Mesothelial cell of epicardium (in vitro differentiated cells): Measurements from ENCODE around the gene TTLL11. TPM values are rescaled to one million over a fixed set of nuclear protein-coding genes. Genes with fewer than 3 reads are reported as not detected.

Experiments
- DNase-seq, 2 experiments: peaks; one replicate each; pipeline ENCODE4 v3.0.0; 2021; ENCODE audit warnings: low spot score in 2 of 2; ENCODE audit not compliant: unreplicated experiment in 2 of 2
- H3K27ac Mint-ChIP-seq: 2 replicates; pipeline ENCODE4 v1.8.0; 2021; ENCODE audit warnings: mixed read lengths
- H3K27me3 Mint-ChIP-seq: 2 replicates; pipeline ENCODE4 v1.8.0; 2021; ENCODE audit warnings: low read depth, mixed read lengths
- H3K36me3 Mint-ChIP-seq: 2 replicates; pipeline ENCODE4 v1.8.0; 2021; ENCODE audit warnings: mixed read lengths
- H3K4me1 Mint-ChIP-seq: 2 replicates; pipeline ENCODE4 v1.8.0; 2021; ENCODE audit warnings: mixed read lengths
- H3K4me3 Mint-ChIP-seq: 2 replicates; pipeline ENCODE4 v1.8.0; 2021; ENCODE audit warnings: mild to moderate bottlenecking, moderate library complexity, mixed read lengths
- H3K9me3 Mint-ChIP-seq: 2 replicates; pipeline ENCODE4 v1.8.0; 2021; ENCODE audit warnings: mixed read lengths
- total RNA-seq: library from RNA; stranded (reverse); gene quantifications from 3 replicates; pipeline ENCODE4 v1.2.1, GENCODE V29; 2021
- TF ChIP-seq, protein P1 (sequence below): fragments of 200-600 bp; sonication (generic); IDR thresholded peaks from one replicate; pipeline ENCODE4 v1.5.0; 2021; ENCODE audit warnings: antibody characterized with exemption; ENCODE audit not compliant: unreplicated experiment

TTLL11 gene
- total RNA-seq, 1 donor from 2014 or later: 4.8 TPM

DNA sequence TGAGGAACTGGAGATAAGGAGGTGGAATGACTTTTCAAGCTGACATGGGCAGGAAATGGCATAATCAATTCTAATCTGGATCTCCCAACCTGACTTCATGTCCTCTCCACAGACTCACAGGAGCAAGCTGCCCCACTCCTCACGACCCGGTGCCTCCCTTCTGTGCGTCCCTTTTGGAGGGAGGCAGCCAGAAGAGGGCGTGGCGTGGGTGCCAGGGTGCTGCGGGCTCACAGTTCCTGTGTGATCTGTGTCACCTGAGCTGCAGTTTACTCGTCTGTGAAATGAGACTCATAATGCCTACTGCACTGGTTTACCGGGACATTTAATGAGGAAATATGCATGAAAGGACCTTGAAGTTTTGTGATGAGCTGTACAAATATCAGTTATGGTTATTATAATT is 234.3 kb downstream of the TTLL11 start:
- no peak overlapping the region for H3K27ac Mint-ChIP-seq

DNA sequence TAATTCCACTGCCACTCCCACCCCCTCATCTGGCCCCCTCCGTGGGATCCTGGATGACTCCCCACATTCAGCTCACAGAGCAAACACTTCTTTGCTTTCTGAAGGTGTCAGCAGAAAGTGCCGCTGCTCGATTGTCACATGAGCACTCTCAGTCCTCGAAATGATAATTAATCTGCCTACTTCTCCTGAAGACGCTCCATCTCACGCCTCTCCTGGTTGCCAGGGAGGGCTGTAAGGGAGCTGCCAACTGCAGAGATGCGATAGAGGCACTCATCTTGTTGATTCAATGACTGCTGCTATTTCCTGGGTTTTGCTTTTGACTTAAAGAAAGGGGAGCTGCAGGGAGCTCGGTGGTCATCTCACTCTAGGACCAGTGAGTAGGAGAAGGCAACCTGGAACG is 235.2 kb downstream of the TTLL11 start:
- Mint-ChIP-seq H3K4me1 (no peaks in the 10 kb centered on the region), H3K4me3 (no peak overlapping the region), H3K36me3 (no peaks in the 10 kb centered on the region), H3K27ac (no peak overlapping the region), H3K9me3 (no peaks in the 10 kb centered on the region), H3K27me3 (peaks cover 8% of the 10 kb centered on the region)
- TF ChIP-seq, protein P1, sequence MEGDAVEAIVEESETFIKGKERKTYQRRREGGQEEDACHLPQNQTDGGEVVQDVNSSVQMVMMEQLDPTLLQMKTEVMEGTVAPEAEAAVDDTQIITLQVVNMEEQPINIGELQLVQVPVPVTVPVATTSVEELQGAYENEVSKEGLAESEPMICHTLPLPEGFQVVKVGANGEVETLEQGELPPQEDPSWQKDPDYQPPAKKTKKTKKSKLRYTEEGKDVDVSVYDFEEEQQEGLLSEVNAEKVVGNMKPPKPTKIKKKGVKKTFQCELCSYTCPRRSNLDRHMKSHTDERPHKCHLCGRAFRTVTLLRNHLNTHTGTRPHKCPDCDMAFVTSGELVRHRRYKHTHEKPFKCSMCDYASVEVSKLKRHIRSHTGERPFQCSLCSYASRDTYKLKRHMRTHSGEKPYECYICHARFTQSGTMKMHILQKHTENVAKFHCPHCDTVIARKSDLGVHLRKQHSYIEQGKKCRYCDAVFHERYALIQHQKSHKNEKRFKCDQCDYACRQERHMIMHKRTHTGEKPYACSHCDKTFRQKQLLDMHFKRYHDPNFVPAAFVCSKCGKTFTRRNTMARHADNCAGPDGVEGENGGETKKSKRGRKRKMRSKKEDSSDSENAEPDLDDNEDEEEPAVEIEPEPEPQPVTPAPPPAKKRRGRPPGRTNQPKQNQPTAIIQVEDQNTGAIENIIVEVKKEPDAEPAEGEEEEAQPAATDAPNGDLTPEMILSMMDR: no peak
- DNase-seq: no peak

More for the DNA sequence above, 234.3 kb downstream of the TTLL11 start:
- TF ChIP-seq, protein P1: no peak
- Mint-ChIP-seq H3K36me3 (no peaks in the 10 kb centered on the region), H3K4me1 (no peaks in the 10 kb centered on the region), H3K9me3 (no peaks in the 10 kb centered on the region), H3K27me3 (peaks cover 12% of the 10 kb centered on the region), H3K4me3 (no peak overlapping the region)
- no peak for DNase-seq

DNA sequence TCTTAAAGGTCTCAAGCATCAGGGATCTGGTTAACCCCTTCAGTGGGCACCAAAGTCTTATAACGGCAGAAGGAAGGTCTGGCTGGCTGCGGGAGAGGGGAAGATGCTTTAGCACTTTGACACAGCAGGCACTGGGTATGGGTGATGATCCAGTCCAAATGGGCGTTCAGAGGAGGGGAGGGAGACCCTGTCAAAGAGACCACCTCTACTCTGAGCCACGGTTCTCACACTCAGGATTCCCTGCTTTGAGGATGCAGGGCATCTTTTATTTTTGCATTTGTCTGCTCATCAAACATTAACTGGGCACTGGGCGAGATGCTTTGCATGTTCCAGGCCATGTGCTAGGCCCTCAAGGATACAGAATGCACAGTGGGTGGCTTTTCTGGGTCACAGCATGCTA is 237.6 kb downstream of the TTLL11 start:
- Mint-ChIP-seq H3K27ac (no peak overlapping the region), H3K4me1 (no peaks in the 10 kb centered on the region), H3K36me3 (no peaks in the 10 kb centered on the region), H3K9me3 (no peaks in the 10 kb centered on the region), H3K4me3 (no peak overlapping the region), H3K27me3 (peaks cover 6% of the 10 kb centered on the region)
- TF ChIP-seq, protein P1: no peak
- DNase-seq: no peak

DNA sequence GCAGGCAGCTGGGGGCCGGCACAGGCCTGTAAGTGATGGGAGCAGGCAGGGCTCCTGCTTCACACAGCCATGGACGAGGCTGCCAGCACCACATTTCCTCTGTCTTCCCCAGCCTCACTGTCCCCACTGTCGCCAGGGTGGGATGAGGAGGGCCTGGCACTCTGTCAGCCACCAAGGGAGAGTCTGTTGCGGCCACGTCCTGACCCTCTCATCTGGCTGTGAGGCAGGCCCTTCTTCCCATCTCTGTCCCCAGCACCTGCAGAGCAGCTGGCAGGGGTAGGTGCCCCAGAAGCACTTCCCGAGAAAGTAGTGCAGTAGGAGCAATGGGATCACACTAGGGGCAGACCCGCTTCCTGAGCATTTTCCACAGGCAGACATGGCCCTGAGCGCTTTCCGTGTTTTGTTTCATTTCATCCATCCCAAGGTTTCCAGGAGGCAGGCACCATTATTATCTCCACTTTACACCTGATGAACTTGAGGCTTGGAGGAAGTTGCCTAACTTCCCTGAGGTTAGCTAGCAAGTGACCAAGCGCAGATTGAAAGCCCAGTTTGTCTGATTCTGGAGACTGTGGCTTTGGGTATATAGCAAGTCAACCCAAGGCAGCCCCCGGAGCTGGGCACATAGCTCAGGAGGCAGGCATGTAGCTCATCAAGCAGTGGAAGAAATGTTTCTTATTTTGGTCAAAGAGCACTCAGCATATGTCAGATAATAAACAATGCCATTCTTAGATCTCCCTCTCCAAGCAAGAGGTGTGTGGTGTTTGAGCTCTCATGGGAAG is 239.3 kb downstream of the TTLL11 start:
- TF ChIP-seq, protein P1: no peak
- H3K27ac Mint-ChIP-seq: no peak overlapping the region
- H3K9me3 Mint-ChIP-seq: peaks cover 8% of the 10 kb centered on the region
- DNase-seq: no peak
- H3K27me3 Mint-ChIP-seq: peaks cover 6% of the 10 kb centered on the region
- H3K4me1 Mint-ChIP-seq: no peaks in the 10 kb centered on the region
- peaks cover 7% of the 10 kb centered on the region for H3K36me3 Mint-ChIP-seq
- H3K4me3 Mint-ChIP-seq: no peak overlapping the region

DNA sequence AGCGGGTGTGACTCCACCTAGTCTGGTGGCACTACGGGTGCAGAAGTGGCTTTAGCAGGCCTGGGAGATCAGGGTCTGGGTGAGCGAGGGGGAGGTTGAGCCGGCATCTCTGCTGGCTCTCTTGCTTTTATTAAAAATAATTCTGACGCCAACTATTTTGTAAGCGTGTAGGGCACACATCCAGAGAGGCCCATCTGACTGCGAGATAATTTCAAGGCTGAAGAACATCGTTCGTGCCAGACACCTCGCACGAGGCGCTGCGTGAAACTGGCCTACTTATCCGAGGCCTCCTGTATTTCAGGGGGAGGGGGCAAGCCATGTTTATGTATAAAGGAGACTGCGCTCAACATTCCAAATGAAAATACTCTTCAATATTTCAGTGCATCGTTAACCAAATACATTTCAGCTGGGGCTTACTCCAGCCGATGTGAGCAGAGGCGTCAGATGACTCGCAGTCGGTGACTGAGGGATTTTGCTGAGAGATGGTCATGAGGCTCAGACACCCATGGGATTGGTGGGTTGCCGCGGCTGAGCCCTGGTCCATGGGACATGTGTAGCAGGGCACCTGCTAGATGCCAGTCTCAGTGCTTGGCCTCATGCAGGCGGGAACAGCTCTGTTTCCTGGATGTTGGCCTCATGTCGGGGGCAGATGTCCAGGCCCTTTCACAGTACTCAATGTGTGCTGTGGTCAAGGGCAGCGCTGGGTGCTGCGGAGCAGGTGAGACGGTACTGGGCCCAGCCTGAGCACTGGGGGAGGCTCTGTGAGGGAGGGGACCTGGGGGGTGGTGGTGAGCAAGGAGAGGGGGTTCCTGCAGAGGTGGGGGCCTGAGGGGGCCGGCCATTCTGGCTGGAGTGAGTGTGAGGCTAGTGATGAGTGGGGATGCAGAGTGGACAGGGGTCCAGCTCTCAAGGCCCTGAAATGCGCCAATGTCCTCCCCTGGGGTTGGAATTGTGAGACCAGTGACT is 240.2 kb downstream of the TTLL11 start:
- H3K9me3 Mint-ChIP-seq: peaks cover 11% of the 10 kb centered on the region
- DNase-seq: no peak
- H3K27ac Mint-ChIP-seq: no peak overlapping the region

More for the DNA sequence above, 240.2 kb downstream of the TTLL11 start:
- Mint-ChIP-seq H3K4me1 (no peaks in the 10 kb centered on the region), H3K36me3 (peaks cover 9% of the 10 kb centered on the region), H3K27me3 (peaks cover 5% of the 10 kb centered on the region), H3K4me3 (no peak overlapping the region)
- TF ChIP-seq, protein P1: no peak
